ENCODE data around the gene LDLRAD1. TPM values are rescaled to one million over a fixed set of nuclear protein-coding genes. Genes with fewer than 3 reads are reported as not detected.

LDLRAD1 gene
- total and polyA plus RNA-seq, 2 experiments from 2014 or later, result not detected

DNA sequence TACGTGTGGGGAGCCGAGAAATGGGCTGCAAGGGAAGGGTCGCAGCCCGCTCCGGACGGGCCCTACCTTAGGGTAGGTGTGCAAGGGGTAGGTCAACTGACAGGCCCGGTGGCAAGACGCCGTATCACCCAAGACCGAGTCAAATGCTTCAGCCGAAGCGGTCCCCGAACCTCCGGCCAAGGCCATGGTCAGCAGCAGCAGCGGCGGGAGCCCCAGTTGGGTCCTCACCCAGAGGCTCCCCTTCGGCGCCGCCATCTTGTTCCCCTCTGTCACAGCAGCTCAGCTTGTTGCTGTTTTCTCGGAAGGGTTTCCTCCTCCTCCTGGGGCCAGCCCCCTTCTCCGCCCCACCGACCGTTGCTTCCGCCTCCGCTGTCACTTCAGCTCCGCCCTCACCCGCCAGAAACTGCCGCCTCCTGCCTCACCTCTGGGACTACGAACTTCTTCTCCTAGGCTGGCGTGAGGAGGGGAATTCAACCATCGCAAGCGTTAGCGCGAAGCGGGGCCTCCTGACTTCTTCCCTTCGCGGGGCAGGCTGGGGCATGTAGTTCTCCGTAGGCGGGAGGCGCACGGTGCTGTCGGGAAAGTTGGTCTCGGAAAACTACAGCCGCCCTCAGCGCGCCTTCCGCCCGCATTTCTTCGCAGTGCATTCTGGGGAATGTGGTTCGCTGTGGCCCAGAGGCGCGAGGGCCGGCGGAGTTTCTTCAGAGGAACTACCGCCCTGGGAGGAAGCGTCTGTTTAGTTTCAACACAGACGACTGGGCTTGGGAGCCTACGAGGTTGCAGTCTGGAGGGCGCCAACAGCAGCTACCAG lies 35.2 kb upstream of the LDLRAD1 start, which contains the start of the genes TCEANC2 and TMEM59 (continued):
- TF ChIP-seq, protein P1, sequence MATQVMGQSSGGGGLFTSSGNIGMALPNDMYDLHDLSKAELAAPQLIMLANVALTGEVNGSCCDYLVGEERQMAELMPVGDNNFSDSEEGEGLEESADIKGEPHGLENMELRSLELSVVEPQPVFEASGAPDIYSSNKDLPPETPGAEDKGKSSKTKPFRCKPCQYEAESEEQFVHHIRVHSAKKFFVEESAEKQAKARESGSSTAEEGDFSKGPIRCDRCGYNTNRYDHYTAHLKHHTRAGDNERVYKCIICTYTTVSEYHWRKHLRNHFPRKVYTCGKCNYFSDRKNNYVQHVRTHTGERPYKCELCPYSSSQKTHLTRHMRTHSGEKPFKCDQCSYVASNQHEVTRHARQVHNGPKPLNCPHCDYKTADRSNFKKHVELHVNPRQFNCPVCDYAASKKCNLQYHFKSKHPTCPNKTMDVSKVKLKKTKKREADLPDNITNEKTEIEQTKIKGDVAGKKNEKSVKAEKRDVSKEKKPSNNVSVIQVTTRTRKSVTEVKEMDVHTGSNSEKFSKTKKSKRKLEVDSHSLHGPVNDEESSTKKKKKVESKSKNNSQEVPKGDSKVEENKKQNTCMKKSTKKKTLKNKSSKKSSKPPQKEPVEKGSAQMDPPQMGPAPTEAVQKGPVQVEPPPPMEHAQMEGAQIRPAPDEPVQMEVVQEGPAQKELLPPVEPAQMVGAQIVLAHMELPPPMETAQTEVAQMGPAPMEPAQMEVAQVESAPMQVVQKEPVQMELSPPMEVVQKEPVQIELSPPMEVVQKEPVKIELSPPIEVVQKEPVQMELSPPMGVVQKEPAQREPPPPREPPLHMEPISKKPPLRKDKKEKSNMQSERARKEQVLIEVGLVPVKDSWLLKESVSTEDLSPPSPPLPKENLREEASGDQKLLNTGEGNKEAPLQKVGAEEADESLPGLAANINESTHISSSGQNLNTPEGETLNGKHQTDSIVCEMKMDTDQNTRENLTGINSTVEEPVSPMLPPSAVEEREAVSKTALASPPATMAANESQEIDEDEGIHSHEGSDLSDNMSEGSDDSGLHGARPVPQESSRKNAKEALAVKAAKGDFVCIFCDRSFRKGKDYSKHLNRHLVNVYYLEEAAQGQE (IDR thresholded peaks at IDR 0.05; ENCODE audit: unreplicated experiment), result no peak
- TF ChIP-seq EZH2 (IDR thresholded peaks at IDR 0.05; ENCODE audit: low read depth, unreplicated experiment), result no peak
- no peak for TF ChIP-seq NANOG (IDR thresholded peaks at IDR 0.05; ENCODE audit: borderline replicate concordance)
- no peak for TF ChIP-seq EZH2phosphoT487 (IDR thresholded peaks at IDR 0.05; ENCODE audit: unreplicated experiment)
- TF ChIP-seq CREB1 (CRISPR knock-in tag; IDR thresholded peaks at IDR 0.05; ENCODE audit: low read depth), result peak; percentile 27; the same call in 1 of the 2 replicates
- TF ChIP-seq POLR2AphosphoS5 (IDR thresholded peaks at IDR 0.05; ENCODE audit: low read depth), result peak; percentile 75

DNA sequence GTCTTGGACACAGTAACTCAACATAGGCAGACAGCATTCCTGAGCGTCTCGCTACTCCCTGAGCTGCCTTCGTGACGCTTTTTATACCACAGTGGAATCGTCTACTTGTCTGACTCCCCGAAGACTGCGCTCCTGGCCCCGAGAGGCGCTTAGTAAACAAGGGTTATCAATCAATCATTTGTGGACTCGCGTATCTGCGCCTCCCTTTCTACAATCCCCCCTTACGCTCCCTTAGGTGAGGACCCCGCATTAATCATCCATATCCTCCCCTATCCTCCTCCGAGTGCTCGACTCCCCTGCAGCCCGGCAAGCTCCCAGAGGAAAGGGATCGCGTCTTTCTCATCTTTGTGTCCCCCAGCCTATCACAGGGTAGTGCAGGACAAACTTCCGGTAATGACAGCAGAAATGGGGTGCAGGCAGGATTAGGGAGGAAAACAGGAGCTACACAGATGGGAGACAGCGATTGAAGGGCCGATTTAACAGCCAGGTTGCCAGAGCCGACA lies 34.5 kb upstream of the LDLRAD1 start:
- Histone ChIP-seq H3K4me1 (ENCODE audit: insufficient read depth) (peaks cover 16% of the 10 kb centered on the region), H4K20me1 (replicated peaks; ENCODE audit: insufficient read depth) (peaks cover 11% of the 10 kb centered on the region), H3F3A (replicated peaks; ENCODE audit: low read depth) (no peaks in the 10 kb centered on the region), H3K36me3 (ENCODE audit: insufficient read depth) (no peaks in the 10 kb centered on the region), H3K4me2 (peak overlapping the region; percentile 90), H3K4me3 (peak overlapping the region; percentile 94), H3K27ac (ENCODE audit: low read depth) (peak overlapping the region; percentile 94), H3K27me3 (ENCODE audit: insufficient read depth) (no peaks in the 10 kb centered on the region), H2AFZ (peak overlapping the region; percentile 72), H3K79me2 (replicated peaks; ENCODE audit: insufficient read depth) (peaks cover 53% of the 10 kb centered on the region), H3K9me2 (ENCODE audit: insufficient read depth) (no peaks in the 10 kb centered on the region)
- peaks cover 7% of the 10 kb centered on the region; the same call in 1 of the 3 replicates for H3K4me1 Mint-ChIP-seq
- DNase-seq (ENCODE audit: low spot score) (peak; percentile 72), ATAC-seq (peak; percentile 64)
- H3K4me3 Mint-ChIP-seq, result no peak overlapping the region
- H3K36me3 Mint-ChIP-seq (ENCODE audit: low read depth), result no peaks in the 10 kb centered on the region
- no peaks in the 10 kb centered on the region for H3K27me3 Mint-ChIP-seq (ENCODE audit: insufficient read depth, low read depth, poor library complexity)
- H3K9me3 Mint-ChIP-seq, result no peaks in the 10 kb centered on the region
- H3K27ac Mint-ChIP-seq, result no peak overlapping the region
- TF ChIP-seq, protein P2, sequence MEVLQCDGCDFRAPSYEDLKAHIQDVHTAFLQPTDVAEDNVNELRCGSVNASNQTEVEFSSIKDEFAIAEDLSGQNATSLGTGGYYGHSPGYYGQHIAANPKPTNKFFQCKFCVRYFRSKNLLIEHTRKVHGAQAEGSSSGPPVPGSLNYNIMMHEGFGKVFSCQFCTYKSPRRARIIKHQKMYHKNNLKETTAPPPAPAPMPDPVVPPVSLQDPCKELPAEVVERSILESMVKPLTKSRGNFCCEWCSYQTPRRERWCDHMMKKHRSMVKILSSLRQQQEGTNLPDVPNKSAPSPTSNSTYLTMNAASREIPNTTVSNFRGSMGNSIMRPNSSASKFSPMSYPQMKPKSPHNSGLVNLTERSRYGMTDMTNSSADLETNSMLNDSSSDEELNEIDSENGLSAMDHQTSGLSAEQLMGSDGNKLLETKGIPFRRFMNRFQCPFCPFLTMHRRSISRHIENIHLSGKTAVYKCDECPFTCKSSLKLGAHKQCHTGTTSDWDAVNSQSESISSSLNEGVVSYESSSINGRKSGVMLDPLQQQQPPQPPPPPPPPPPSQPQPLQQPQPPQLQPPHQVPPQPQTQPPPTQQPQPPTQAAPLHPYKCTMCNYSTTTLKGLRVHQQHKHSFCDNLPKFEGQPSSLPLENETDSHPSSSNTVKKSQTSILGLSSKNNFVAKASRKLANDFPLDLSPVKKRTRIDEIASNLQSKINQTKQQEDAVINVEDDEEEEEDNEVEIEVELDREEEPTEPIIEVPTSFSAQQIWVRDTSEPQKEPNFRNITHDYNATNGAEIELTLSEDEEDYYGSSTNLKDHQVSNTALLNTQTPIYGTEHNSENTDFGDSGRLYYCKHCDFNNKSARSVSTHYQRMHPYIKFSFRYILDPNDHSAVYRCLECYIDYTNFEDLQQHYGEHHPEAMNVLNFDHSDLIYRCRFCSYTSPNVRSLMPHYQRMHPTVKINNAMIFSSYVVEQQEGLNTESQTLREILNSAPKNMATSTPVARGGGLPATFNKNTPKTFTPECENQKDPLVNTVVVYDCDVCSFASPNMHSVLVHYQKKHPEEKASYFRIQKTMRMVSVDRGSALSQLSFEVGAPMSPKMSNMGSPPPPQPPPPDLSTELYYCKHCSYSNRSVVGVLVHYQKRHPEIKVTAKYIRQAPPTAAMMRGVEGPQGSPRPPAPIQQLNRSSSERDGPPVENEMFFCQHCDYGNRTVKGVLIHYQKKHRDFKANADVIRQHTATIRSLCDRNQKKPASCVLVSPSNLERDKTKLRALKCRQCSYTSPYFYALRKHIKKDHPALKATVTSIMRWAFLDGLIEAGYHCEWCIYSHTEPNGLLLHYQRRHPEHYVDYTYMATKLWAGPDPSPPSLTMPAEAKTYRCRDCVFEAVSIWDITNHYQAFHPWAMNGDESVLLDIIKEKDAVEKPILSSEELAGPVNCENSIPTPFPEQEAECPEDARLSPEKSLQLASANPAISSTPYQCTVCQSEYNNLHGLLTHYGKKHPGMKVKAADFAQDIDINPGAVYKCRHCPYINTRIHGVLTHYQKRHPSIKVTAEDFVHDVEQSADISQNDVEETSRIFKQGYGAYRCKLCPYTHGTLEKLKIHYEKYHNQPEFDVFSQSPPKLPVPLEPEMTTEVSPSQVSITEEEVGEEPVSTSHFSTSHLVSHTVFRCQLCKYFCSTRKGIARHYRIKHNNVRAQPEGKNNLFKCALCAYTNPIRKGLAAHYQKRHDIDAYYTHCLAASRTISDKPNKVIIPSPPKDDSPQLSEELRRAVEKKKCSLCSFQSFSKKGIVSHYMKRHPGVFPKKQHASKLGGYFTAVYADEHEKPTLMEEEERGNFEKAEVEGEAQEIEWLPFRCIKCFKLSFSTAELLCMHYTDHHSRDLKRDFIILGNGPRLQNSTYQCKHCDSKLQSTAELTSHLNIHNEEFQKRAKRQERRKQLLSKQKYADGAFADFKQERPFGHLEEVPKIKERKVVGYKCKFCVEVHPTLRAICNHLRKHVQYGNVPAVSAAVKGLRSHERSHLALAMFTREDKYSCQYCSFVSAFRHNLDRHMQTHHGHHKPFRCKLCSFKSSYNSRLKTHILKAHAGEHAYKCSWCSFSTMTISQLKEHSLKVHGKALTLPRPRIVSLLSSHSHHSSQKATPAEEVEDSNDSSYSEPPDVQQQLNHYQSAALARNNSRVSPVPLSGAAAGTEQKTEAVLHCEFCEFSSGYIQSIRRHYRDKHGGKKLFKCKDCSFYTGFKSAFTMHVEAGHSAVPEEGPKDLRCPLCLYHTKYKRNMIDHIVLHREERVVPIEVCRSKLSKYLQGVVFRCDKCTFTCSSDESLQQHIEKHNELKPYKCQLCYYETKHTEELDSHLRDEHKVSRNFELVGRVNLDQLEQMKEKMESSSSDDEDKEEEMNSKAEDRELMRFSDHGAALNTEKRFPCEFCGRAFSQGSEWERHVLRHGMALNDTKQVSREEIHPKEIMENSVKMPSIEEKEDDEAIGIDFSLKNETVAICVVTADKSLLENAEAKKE (CRISPR knock-in tag; IDR thresholded peaks at IDR 0.05), result no peak
- no peak for TF ChIP-seq STAT1 (IDR thresholded peaks at IDR 0.05; ENCODE audit: unreplicated experiment)
- TF ChIP-seq, protein P3, sequence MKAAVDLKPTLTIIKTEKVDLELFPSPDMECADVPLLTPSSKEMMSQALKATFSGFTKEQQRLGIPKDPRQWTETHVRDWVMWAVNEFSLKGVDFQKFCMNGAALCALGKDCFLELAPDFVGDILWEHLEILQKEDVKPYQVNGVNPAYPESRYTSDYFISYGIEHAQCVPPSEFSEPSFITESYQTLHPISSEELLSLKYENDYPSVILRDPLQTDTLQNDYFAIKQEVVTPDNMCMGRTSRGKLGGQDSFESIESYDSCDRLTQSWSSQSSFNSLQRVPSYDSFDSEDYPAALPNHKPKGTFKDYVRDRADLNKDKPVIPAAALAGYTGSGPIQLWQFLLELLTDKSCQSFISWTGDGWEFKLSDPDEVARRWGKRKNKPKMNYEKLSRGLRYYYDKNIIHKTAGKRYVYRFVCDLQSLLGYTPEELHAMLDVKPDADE (IDR thresholded peaks at IDR 0.05), result 0 out of 2 replicates have a peak, but pooled peaks have one; percentile 22
- TF ChIP-seq JUNB (IDR thresholded peaks at IDR 0.05; ENCODE audit: unreplicated experiment), result no peak
